GM12878 (cell line): ENCODE results near the gene CCDC177.

Experiments used
- BHLHE40 ChIP-seq, 2 experiments: fragments of 450-650 bp in 1 of 2; IDR thresholded peaks; 2 replicates each; pipeline ENCODE4 v1.6.1; 2011 to 2017; ENCODE audit warnings: low read depth in 2 of 2, borderline replicate concordance in 1 of 2, improper control_type of control experiment in 1 of 2, low read length in 1 of 2, mild to moderate bottlenecking in 1 of 2
- GABPA ChIP-seq: IDR thresholded peaks from 2 replicates; pipeline ENCODE4 v1.6.1; 2014; ENCODE audit warnings: antibody characterized with exemption, low read depth, mild to moderate bottlenecking, inconsistent platforms
- JUNB ChIP-seq: IDR thresholded peaks from 2 replicates; pipeline ENCODE4 v1.6.1; 2016; ENCODE audit warnings: antibody characterized with exemption, mild to moderate bottlenecking
- NFYB ChIP-seq: IDR thresholded peaks from 2 replicates; pipeline ENCODE4 v1.6.1; 2011; ENCODE audit warnings: low read depth, mild to moderate bottlenecking, low read length, improper control_type of control experiment, moderate library complexity; ENCODE audit not compliant: insufficient read depth
- NR2C2 ChIP-seq: IDR thresholded peaks from 2 replicates; pipeline ENCODE4 v1.6.1; 2011; ENCODE audit warnings: borderline replicate concordance, low read depth; ENCODE audit not compliant: control insufficient read depth, insufficient read length
- POLR2AphosphoS5 ChIP-seq: IDR thresholded peaks from 2 replicates; pipeline ENCODE4 v1.6.1; 2011; ENCODE audit warnings: mild to moderate bottlenecking, low read length, inconsistent platforms
- RAD21 ChIP-seq: IDR thresholded peaks from 2 replicates; pipeline ENCODE4 v1.6.1; 2011; ENCODE audit warnings: mild to moderate bottlenecking, low read depth, low read length, moderate library complexity; ENCODE audit not compliant: insufficient read depth
- SMAD5 ChIP-seq: IDR thresholded peaks from 2 replicates; pipeline ENCODE4 v1.6.1; 2016; ENCODE audit warnings: antibody characterized with exemption, low read depth
- TAF1 ChIP-seq: IDR thresholded peaks from 2 replicates; pipeline ENCODE4 v1.6.1; 2011; ENCODE audit warnings: mild to moderate bottlenecking, low read depth, low read length, borderline replicate concordance
- ZBED1 ChIP-seq: IDR thresholded peaks from 2 replicates; pipeline ENCODE4 v1.6.1; 2016; ENCODE audit warnings: borderline replicate concordance
- TF ChIP-seq, protein P1 (sequence below), 3 experiments: IDR thresholded peaks in 2 of 3; conservative IDR thresholded peaks in 1 of 3; 2 replicates each; pipeline ENCODE4 v1.5.1; 2011; ENCODE audit warnings: low read depth in 3 of 3, low read length in 3 of 3, mild to moderate bottlenecking in 3 of 3, control low read depth in 2 of 3, moderate library complexity in 2 of 3, inconsistent platforms in 1 of 3, mixed read lengths in 1 of 3; ENCODE audit not compliant: control insufficient read depth in 2 of 3, insufficient read depth in 1 of 3; ENCODE audit errors: extremely low read depth in 1 of 3

DNA sequence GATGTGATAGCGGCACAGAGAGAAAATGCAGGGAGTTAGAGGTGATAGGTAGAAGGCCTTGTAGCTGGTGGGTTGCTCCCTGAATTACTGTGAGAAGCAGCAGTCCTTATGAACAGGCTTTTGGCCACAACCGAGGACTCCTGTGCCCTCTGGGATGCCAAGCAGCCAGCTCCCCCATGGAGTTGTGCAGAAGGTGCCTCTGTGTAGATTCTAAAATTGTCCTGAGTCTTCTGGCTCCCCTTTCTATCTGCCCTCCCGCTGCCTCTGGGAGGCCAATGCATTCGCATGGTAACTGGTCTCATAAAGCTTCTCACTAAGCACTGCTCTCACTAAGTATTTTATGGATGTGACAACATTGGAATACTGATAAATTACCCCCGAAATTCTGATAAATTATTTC is 20.7 kb upstream of the CCDC177 start:
- TF ChIP-seq RAD21, result no peak
- no peak for TF ChIP-seq JUNB
- no peak for TF ChIP-seq NFYB
- no peak for TF ChIP-seq BHLHE40 (IDR thresholded peaks at IDR 0.05; ENCODE audit: borderline replicate concordance in 1 of 2, low read depth in 2 of 2, low read length in 1 of 2)
- TF ChIP-seq, protein P1, sequence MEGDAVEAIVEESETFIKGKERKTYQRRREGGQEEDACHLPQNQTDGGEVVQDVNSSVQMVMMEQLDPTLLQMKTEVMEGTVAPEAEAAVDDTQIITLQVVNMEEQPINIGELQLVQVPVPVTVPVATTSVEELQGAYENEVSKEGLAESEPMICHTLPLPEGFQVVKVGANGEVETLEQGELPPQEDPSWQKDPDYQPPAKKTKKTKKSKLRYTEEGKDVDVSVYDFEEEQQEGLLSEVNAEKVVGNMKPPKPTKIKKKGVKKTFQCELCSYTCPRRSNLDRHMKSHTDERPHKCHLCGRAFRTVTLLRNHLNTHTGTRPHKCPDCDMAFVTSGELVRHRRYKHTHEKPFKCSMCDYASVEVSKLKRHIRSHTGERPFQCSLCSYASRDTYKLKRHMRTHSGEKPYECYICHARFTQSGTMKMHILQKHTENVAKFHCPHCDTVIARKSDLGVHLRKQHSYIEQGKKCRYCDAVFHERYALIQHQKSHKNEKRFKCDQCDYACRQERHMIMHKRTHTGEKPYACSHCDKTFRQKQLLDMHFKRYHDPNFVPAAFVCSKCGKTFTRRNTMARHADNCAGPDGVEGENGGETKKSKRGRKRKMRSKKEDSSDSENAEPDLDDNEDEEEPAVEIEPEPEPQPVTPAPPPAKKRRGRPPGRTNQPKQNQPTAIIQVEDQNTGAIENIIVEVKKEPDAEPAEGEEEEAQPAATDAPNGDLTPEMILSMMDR (IDR thresholded peaks at IDR 0.05 in 2 of 3, conservative IDR thresholded peaks at IDR 0.05 in 1 of 3; ENCODE audit: control insufficient read depth in 2 of 3, extremely low read depth in 1 of 3, insufficient read depth in 1 of 3, low read depth in 3 of 3, low read length in 3 of 3), result no peak
- no peak for TF ChIP-seq POLR2AphosphoS5
- TF ChIP-seq TAF1, result no peak
- no peak for TF ChIP-seq NR2C2
- no peak for TF ChIP-seq SMAD5
- no peak for TF ChIP-seq GABPA
- TF ChIP-seq ZBED1, result no peak
